ENCODE data around the gene MED12L.

DNA sequence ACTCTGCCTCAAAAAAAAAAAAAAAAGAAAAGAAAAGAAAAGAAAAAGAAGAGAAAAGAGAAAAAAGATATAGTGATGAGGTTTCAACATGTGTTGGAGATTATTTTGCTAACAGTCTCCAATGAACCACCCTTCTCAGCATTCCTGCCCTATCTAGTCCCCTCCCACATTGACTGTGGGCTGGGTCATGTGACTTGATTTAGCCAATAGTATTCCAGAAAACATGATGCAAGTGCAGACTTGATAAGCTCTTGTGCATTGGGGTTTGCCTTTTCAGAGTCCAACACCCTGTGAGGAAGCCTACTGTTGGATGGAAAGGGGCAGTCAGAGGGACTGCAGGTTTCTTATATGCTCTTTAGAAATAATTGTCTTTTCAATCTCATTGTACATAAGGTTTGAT, 37.8 kb upstream of the MED12L start:
- no peak for TF ChIP-seq CTCF (conservative IDR thresholded peaks at IDR 0.05)
- TF ChIP-seq EZH2 (IDR thresholded peaks at IDR 0.05; ENCODE audit: low read depth): no peak
